Stimulated activated naive CD4-positive, alpha-beta T cell treated with Interleukin-2 at 50 U/mL for 16 hours (primary cell): ENCODE data around the gene ALK.
"Not testable (repeated sequence)": the region's sequence is repeated elsewhere in the genome, so short reads cannot be mapped to it uniquely, and the experiment has no call there.

ENCODE experiments used
- DNase-seq: peaks from one replicate; lab custom pipeline; 2025; lab: John Stamatoyannopoulos, UW

ALK gene

GRCh38 chr2:29755829-29756228, 165.6 kb downstream of the ALK start:
- DNase-seq = no peak

DNA sequence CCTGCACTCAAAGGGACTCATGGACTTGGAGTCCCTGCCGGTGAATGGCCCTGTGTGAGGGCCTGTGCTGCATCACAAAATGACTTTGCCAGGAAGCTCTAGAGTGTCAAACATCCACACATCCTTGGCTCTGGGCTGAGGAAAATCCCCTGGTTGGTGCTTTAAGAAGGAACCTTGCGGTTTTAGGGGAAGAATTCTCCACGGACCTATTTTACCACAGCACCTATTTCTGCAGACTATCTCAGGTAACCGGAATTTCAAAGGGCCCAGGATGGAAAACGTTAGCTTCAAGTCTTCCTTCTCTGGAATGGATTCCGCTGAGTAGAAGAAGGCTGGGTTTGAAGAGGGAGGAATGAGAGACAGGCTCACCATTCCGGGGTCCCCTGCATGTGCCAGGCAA, 166.2 kb downstream of the ALK start:
- DNase-seq = no peak

- no peak for DNase-seq
Observed at GRCh38 chr2:29753671-29754444, 167.5 kb downstream of the ALK start.

DNA sequence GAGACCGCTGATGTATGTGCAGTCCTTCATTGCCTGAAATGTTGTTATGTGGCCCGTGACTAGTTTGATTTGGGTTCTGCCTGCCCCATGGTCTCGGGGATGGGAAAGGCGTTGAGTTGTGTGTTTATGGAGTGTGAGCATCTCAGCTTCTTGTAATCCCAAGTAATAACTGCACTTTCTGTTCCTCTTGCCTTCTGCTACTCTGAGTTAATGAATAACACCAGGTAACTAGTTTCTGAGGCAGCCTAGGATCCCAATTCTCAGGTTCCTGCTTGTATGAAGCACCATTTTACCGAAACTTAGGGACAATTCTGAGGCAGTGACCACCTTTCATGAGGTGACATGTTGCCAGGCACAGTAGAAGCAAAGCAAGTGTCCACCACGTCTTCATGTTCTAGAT, 170.0 kb downstream of the ALK start:
- no peak for DNase-seq

DNA sequence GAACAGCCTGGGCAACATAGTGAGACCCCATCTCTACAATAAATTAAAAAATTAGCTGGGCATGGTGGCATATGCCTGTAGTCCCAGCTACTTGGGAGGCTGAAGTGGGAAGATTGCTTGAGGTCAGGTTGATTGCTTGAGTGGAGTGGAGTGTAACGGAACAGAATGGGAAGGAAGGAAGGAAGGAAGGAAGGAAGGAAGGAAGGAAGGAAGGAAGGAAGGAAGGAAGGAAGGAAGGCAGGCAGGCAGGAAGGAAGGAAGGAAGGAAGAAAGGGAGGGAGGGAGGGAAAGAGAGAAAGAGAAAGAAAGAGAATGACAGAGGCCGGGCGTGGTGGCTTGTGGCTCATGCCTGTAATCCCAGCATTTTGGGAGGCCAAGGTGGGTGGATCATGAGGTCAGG, 170.9 kb downstream of the ALK start:
- not testable (repeated sequence) for DNase-seq

DNA sequence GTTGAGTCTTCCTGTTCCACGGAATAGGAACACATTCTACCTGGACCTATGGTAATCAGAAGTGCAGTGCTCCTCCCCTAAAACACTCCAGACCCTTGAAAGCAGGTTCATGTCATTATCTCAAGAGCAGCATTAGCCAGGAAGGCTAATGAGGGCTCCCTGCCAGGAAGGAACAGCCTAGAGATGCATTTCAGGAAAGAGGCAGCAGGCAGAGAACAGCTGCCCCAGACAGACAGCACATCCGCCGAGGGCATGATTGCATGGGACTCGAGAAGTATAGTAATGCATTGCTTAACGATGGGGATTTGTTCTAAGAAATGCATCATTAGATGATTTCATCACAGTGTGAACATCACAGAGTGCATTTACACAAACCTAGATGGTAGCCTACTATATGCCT, 171.5 kb downstream of the ALK start:
- no peak for DNase-seq

GRCh38 chr2:29749041-29749440, 172.3 kb downstream of the ALK start:
- no peak for DNase-seq

- no peak for DNase-seq
Observed at GRCh38 chr2:29747786-29748470, 173.5 kb downstream of the ALK start.

DNA sequence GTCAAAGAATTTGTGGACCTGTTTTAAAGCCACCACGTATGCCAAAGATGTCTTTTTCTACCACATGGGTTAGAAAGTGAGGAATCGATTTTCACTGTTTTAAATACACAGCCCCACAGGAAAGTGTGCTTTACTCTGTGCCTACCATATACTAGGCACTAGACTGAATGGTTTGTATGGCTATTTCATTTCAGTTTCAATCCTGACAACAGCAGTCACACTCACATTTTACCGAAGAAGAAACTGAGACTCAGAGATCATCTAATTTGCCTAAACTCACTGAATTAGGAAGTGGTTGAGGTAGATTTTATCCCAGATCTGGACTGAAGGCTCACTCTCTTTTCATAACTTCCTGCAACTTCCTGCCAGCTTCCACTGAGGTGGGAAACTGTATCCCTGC, 176.4 kb downstream of the ALK start:
- no peak for DNase-seq

GRCh38 chr2:29743516-29743915, 177.9 kb downstream of the ALK start:
- DNase-seq = no peak

DNA sequence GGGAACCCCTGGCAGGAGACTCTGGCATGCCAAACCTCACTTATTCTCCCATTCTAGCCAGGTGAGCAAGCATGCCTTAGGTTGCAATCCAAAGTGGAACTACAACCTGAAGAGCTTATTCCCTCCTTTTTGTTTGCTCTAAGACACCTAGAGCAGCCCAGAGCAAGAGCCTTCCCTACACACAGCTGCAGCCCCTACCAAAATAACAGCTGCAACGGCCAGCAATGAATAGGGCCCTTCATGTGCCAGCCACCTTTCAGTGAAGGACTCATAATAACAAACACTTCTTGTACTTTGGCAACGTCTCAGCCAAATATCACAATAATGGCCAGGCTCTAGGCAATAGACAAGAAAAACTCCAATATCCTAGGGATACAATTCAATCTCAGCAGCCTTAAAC, 178.7 kb downstream of the ALK start:
- DNase-seq = no peak

DNA sequence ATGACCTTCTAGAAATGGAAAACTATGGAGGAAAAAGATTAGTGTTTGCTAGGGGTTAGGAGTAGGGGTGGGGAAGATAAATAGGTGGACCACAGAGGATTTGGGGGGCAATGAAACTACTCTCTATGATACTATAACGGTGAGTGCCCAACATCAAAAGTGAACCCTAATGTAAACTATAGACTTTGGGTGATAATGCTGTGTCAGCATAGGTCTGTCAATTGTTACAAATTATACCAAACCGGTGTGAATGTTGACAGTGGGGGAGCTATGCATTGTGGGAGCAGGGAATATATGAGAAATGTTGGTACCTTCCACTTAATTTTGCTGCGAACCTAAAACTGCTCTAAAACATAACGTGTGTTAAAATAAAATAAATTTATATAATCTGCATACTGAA, 180.3 kb downstream of the ALK start:
- no peak for DNase-seq

DNA sequence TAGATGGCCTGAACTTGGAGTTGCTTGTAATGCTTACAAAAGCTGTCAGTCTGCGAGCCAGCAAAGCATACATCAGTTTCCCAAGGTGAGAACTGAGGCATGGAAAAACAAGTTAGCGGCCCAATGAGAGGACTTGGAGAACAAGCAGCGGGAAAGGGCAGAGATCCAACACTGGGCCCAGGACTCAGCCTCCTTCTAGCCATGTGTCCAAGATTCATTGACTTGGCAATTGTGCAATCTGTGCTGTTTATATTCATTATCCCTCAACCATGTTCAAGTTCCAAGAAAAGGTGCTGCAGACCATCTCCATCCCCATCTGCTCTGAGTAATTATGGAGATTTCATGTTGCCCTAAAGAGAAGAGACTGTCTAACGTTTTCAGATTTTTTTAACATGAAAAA, 187.4 kb downstream of the ALK start:
- DNase-seq = no peak

GRCh38 chr2:29733213-29733612, 188.2 kb downstream of the ALK start:
- DNase-seq = no peak

DNA sequence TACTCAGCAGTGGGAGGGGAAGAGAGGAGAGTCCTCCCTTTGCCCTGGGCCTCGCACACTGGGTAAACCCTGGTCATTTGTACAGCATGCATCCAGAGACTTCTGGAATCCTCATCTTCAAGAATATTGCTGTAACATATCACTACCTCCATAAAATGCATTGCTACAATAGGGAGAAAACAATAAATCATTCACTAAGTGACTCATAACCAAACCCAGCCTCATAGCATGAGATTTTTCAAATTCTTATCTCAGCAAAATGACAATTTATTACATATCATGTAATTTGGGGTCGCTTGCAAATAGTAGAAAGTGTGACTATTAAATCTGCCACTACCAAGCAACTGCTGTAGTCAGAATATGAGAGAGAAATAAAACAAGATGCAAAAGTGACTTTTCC, 189.4 kb downstream of the ALK start:
- DNase-seq = no peak

- DNase-seq = no peak
Observed at GRCh38 chr2:29729932-29730331, 191.5 kb downstream of the ALK start.

- DNase-seq = no peak
Observed at GRCh38 chr2:29729401-29729800, 192.0 kb downstream of the ALK start.

DNA sequence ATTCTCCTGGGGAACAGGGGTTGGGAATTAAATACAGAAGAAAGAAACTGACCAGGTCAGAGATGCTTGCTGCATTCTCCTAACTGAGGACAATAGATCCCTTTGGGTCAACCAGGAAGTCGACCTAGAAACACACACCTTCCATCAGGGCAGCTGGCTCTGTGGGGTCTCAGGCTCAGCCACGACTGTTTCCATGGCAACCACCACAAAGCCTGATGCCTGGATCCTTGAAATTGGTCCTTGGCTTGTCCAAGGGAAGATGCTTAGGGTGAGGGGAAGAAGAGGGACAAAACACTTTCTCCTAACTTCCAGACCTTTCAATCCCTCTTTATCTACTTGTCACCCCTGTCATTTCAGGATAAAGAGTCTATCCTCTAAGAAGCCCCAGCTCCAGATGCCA, 194.4 kb downstream of the ALK start:
- no peak for DNase-seq

GRCh38 chr2:29725610-29726009, 195.8 kb downstream of the ALK start:
- no peak for DNase-seq

DNA sequence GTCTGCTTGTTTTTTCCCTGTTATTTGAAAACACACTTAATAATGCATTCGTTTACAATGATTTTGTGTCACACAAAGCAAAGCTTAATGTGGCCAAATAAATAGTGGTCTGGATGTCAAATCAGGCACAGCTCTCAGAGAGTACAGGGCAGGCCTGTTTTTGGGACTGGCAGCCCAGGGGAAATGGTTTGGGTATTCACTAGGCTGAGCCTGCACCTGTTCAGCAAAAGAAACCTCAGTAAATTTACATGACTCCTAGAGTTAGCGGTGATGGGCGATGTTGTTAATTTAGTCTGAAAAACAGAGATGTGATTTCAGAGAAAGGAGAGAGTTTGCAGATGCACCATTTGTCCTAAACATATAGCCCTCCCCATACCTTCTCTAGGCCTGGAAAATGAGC, 197.1 kb downstream of the ALK start:
- DNase-seq = no peak

GRCh38 chr2:29723255-29724001, 198.0 kb downstream of the ALK start:
- DNase-seq = no peak

GRCh38 chr2:29719639-29720038, 201.7 kb downstream of the ALK start:
- no peak for DNase-seq

DNA sequence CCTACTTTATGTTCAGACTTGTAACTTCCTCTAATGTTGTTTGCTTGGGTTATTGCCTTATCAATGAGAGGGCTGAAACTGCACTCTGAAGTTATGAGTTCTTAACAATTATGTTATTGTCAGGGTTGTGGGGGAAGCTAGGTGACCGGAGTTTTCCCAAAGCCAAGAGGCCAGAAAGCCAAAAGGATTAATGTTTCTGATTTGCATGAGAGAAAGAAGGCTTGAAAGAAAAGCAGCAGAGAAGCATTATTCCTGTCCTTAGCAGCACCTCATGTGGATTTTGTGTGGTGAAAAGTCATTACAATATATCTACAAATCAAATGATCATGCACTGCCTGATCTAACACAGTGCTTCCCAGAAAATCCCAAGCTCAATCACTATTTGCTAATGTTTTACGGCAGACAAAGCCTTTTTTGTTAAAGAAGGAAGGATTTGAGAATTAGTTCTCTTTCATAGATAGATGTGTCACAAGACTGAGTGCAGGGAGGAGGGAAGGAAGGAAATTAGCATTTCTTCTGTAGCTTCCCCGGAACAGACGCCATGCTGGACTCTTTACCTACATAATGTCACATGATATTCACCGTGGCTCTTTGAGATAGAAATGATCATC, 203.2 kb downstream of the ALK start:
- DNase-seq = no peak
